ENCODE data around the gene CHPT1. TPM values are rescaled to one million over a fixed set of nuclear protein-coding genes. Genes with fewer than 3 reads are reported as not detected.

Gene CHPT1
- polyA plus RNA-seq, 1 donor from 2014 or later = 20.5 TPM

DNA sequence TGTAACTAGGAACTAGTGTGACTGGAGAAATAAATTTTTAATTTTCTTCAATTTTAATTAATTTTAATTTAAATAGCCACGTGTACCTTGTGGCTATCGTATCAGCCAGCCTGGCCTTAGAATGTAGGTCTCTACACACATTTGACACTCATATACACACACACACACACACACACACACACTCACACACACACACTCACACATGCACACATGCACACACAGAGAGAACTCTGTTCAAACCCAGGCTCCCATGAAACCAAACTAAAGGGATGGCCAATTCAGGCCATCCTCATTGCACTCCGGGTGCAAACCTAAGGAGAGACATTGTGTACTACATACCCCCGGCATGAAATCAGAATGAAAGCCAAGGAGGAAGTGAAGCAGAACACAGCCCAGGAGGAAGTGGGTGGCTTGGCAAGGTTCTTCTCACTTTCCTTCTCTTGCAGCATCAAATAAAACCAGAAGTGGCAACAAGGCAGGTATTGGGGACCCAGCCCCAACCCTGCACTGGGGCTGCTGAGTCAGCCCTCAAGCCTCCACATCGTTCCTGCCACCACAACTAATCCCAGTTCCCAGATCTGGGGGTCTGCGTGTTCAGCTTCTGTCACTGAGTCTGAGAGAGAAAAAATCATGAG, 26.2 kb upstream of the CHPT1 start:
- H3K27me3 ChIP-seq (ENCODE audit: insufficient read depth, low read depth, low read length) = no peaks in the 10 kb centered on the region
- H3K79me2 ChIP-seq (replicated peaks; ENCODE audit: insufficient read depth, low read length) = no peaks in the 10 kb centered on the region
- H3K9ac ChIP-seq (ENCODE audit: low read length) = no peak overlapping the region
- H3K27ac ChIP-seq (ENCODE audit: low read length) = no peak overlapping the region
- H4K20me1 ChIP-seq (ENCODE audit: insufficient read depth) = no peaks in the 10 kb centered on the region
- no peaks in the 10 kb centered on the region for H3F3A ChIP-seq (ENCODE audit: insufficient read depth, low read length, poor library complexity, severe bottlenecking)
- H3K36me3 ChIP-seq (ENCODE audit: insufficient read depth, low read length) = no peaks in the 10 kb centered on the region
- H3K4me2 ChIP-seq (ENCODE audit: low read length) = no peak overlapping the region
- no peaks in the 10 kb centered on the region for H3K9me2 ChIP-seq (ENCODE audit: insufficient read depth, low read length)
- no peak overlapping the region for H2AFZ ChIP-seq (ENCODE audit: low read depth, low read length)
- no peak for TF ChIP-seq CTCF (IDR thresholded peaks at IDR 0.05; ENCODE audit: poor library complexity, severe bottlenecking)
- no peak for TF ChIP-seq EZH2 (IDR thresholded peaks at IDR 0.05; ENCODE audit: borderline replicate concordance, insufficient read depth, low read length, poor library complexity, severe bottlenecking)
- no peak for TF ChIP-seq POLR2AphosphoS5 (IDR thresholded peaks at IDR 0.05)
- no peak for TF ChIP-seq TAF1 (IDR thresholded peaks at IDR 0.05; ENCODE audit: low read depth)
- no peak for TF ChIP-seq RAD21 (conservative IDR thresholded peaks at IDR 0.05)
- TF ChIP-seq MXI1 (conservative IDR thresholded peaks at IDR 0.05; ENCODE audit: poor library complexity, severe bottlenecking) = no peak
- no peak for TF ChIP-seq EP300 (conservative IDR thresholded peaks at IDR 0.05; ENCODE audit: poor library complexity, severe bottlenecking)
- TF ChIP-seq SMC3 (conservative IDR thresholded peaks at IDR 0.05; ENCODE audit: poor library complexity) = no peak
- TF ChIP-seq, protein P1, sequence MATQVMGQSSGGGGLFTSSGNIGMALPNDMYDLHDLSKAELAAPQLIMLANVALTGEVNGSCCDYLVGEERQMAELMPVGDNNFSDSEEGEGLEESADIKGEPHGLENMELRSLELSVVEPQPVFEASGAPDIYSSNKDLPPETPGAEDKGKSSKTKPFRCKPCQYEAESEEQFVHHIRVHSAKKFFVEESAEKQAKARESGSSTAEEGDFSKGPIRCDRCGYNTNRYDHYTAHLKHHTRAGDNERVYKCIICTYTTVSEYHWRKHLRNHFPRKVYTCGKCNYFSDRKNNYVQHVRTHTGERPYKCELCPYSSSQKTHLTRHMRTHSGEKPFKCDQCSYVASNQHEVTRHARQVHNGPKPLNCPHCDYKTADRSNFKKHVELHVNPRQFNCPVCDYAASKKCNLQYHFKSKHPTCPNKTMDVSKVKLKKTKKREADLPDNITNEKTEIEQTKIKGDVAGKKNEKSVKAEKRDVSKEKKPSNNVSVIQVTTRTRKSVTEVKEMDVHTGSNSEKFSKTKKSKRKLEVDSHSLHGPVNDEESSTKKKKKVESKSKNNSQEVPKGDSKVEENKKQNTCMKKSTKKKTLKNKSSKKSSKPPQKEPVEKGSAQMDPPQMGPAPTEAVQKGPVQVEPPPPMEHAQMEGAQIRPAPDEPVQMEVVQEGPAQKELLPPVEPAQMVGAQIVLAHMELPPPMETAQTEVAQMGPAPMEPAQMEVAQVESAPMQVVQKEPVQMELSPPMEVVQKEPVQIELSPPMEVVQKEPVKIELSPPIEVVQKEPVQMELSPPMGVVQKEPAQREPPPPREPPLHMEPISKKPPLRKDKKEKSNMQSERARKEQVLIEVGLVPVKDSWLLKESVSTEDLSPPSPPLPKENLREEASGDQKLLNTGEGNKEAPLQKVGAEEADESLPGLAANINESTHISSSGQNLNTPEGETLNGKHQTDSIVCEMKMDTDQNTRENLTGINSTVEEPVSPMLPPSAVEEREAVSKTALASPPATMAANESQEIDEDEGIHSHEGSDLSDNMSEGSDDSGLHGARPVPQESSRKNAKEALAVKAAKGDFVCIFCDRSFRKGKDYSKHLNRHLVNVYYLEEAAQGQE (IDR thresholded peaks at IDR 0.05; ENCODE audit: borderline replicate concordance) = no peak
- H3K4me3 ChIP-seq (ENCODE audit: low read length) = no peak overlapping the region
- H3K9me3 ChIP-seq (ENCODE audit: low read length) = no peaks in the 10 kb centered on the region

GRCh38 chr12:101671833-101672232, 25.6 kb upstream of the CHPT1 start:
- TF ChIP-seq EZH2 (IDR thresholded peaks at IDR 0.05; ENCODE audit: borderline replicate concordance, insufficient read depth, low read length, poor library complexity, severe bottlenecking) (no peak), EP300 (conservative IDR thresholded peaks at IDR 0.05; ENCODE audit: poor library complexity, severe bottlenecking) (no peak), MXI1 (conservative IDR thresholded peaks at IDR 0.05; ENCODE audit: poor library complexity, severe bottlenecking) (no peak), RAD21 (conservative IDR thresholded peaks at IDR 0.05) (no peak), TAF1 (IDR thresholded peaks at IDR 0.05; ENCODE audit: low read depth) (no peak), POLR2AphosphoS5 (IDR thresholded peaks at IDR 0.05) (no peak), SMC3 (conservative IDR thresholded peaks at IDR 0.05; ENCODE audit: poor library complexity) (no peak), CTCF (IDR thresholded peaks at IDR 0.05; ENCODE audit: poor library complexity, severe bottlenecking) (no peak)
- TF ChIP-seq, protein P1 (IDR thresholded peaks at IDR 0.05; ENCODE audit: borderline replicate concordance) = no peak
- Histone ChIP-seq H3F3A (ENCODE audit: insufficient read depth, low read length, poor library complexity, severe bottlenecking) (no peaks in the 10 kb centered on the region), H4K20me1 (ENCODE audit: insufficient read depth) (no peaks in the 10 kb centered on the region), H3K79me2 (replicated peaks; ENCODE audit: insufficient read depth, low read length) (no peaks in the 10 kb centered on the region), H3K27me3 (ENCODE audit: insufficient read depth, low read depth, low read length) (no peaks in the 10 kb centered on the region), H2AFZ (ENCODE audit: low read depth, low read length) (no peak overlapping the region), H3K9ac (ENCODE audit: low read length) (no peak overlapping the region), H3K9me2 (ENCODE audit: insufficient read depth, low read length) (no peaks in the 10 kb centered on the region), H3K4me2 (ENCODE audit: low read length) (no peak overlapping the region), H3K36me3 (ENCODE audit: insufficient read depth, low read length) (no peaks in the 10 kb centered on the region), H3K4me3 (ENCODE audit: low read length) (no peak overlapping the region), H3K27ac (ENCODE audit: low read length) (no peak overlapping the region), H3K9me3 (ENCODE audit: low read length) (no peaks in the 10 kb centered on the region)
